NAMALWA (cell line): ENCODE results near the gene KCNJ15.

Experiments
- DNase-seq: peaks from one replicate; pipeline ENCODE4 v3.0.0-alpha.2; 2015; ENCODE audit warnings: low spot score

KCNJ15 gene

DNA sequence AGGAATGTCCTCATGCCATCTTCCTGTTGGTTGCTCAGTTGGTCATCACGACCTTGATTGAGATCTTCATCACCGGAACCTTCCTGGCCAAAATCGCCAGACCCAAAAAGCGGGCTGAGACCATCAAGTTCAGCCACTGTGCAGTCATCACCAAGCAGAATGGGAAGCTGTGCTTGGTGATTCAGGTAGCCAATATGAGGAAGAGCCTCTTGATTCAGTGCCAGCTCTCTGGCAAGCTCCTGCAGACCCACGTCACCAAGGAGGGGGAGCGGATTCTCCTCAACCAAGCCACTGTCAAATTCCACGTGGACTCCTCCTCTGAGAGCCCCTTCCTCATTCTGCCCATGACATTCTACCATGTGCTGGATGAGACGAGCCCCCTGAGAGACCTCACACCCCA, 42.9 kb downstream of the KCNJ15 start:
- DNase-seq: no peak

DNA sequence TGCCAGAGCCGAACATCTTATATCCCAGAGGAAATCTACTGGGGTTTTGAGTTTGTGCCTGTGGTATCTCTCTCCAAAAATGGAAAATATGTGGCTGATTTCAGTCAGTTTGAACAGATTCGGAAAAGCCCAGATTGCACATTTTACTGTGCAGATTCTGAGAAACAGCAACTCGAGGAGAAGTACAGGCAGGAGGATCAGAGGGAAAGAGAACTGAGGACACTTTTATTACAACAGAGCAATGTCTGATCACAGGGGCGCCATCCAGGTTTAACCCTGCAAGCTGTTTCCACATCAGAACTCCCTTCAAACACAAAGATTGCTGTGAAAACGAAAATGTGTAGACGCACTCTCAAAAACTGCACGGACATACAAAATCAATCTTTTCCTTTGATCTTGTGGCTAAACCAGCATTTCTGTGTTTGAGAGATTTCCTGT, 43.4 kb downstream of the KCNJ15 start:
- no peak for DNase-seq

DNA sequence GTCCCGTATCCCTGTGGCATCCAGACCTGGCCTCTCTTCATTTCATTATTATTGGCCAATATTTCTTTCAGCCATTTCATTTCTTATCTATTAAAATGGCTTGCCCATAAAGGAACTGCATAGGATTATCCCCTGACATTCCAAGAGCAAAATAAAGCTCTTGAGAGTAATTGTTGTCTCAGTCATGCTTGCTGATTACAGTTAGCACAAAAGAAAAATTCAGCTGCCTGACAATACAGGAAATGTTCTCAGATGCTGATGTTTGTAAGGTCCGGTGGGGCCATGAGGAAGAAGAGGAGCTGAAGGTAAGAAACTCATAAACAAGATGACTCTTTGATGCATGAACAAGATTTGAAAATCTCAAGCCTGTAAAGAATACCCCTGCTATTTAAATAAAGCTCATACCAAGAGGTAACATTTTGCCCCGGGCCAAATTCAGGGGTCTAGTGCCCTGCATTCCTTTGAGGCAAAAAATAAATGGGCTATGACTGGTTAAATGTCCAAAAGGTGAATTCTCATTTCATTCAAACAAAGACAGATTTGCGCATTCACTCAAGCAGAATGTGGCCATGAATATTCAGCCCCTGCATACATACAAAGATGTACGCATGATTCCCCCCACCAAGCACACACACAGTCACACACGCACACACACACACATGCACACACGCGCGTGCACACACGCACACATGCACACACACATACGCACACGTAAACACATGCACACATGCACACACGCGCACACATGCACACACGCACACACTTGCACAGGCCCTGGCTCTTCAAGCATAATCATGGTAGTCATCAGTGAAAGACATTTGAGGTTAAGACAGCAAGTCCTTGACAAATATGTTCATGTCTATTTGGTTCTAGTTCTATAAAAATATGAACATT, 44.8 kb downstream of the KCNJ15 start:
- no peak for DNase-seq

GRCh38 chr21:38303300-38303699, 46.5 kb downstream of the KCNJ15 start:
- no peak for DNase-seq

DNA sequence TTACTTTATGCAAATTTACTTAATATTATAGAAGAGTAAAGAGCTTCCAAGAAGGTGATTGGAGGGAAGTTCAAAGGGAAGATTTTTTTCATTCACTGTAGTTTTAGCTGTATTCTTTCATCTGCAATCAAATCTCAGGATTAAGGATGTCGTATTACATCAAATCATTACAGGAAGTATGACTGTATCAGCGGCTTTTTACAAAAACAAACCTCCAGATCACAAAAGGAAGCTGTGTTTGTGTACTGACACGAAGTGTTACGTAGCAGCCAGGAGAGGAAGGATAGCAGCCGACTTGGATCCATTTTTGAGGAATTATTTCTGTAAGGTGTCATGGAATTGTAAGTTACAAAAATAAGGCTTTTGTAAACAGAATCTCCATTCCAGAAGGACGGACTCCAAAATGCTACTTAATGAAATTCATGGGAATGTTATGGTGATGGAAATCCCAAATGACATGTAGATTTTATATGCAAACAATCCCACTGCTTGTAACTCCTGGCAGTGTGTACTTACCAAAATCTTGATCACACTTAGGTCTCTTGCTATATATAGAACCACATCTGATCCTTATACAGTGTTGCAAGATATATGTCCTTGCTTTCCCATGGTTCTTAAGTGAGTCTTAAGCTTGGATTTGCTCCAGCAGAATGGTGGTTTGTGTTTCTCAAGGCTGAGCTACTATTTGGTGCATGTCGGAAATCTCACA, 49.8 kb downstream of the KCNJ15 start:
- DNase-seq: peak; percentile 4

DNA sequence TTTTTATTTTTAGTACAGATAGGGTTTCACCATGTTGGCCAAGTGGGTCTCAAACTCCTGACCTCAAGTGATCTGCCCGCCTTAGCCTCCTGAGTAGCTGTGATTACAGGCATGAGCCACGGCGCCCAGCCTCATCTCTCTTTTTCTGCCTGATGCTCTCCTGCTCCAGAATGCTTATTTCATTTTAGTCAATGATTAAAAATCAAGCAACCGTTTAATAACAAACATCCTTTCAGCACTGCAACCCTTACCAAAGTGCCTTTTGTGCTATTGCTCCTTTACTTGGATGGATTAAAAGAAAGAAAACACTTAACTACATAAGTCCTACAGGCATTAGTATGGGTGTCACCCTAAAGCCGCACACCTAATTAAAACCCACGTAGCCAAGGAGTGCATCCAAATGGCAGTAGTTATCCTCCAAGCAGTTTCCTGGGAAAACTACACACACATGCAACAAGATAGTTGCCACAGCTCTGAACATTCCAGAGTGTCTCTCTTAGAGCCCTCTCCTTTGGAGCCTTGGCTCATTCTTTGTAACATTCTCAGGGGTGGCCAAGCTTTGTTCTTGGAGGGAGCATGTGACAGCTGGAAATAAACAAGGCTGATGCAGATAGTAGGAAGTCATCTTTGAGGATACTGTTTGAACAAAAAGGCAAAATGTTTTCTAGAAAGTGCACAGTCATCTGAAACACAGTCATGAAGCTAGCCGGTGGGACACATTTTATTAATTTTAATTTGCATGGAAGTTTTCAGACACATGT, 51.2 kb downstream of the KCNJ15 start:
- DNase-seq: no peak

DNA sequence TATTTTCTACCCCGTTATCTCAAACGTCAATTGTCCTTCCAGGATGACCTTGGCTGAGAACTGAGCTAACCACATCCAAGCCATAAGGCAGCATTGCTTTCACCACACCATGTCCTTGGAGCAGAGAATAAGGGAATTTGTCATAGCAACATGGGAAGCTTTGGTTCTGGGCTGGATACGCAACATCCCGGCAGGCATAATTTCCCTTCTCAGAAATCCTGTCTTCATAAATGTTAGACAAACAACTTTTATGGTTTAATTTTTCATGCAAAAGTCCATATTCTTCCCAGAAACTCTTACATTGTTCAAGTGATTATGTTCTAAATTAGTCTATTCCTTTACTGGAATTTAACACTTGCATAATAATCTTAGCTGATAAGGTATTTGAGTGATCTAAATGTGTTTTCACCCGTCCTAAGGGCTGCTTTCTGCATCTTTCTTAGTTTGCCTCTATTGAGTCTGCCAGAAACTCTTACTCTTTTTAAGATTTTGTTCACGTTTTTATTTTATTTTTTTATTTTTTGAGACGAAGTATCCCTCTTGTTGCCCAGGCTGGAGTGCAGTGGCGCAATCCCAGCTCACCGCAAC, 51.8 kb downstream of the KCNJ15 start:
- no peak for DNase-seq

GRCh38 chr21:38310646-38311485, 54.1 kb downstream of the KCNJ15 start:
- DNase-seq: no peak

- no peak for DNase-seq
These were observed 55.0 kb downstream of the KCNJ15 start for GRCh38 chr21:38311765-38312164.

DNA sequence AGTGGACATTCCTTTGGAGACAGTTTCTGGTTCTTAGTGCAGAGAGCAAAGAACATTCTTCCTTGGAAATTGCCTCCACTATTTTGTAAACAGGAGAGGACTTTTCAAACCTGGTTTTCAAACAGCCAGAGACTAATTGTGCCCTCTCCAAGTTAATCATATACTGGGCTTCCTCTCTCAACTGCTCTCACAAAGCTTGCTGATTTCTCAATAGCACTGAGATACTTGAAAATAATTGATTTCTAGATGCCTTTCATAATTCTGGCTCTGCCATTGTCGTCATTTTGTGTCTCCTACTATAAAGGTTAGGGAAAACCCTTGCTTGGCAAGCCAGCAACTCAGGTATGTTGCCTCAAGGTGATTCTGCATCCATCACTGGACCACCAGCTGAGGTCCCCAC, 56.0 kb downstream of the KCNJ15 start:
- DNase-seq: no peak

GRCh38 chr21:38314558-38314957, 57.8 kb downstream of the KCNJ15 start:
- no peak for DNase-seq

GRCh38 chr21:38315122-38315521, 58.3 kb downstream of the KCNJ15 start:
- DNase-seq: no peak

DNA sequence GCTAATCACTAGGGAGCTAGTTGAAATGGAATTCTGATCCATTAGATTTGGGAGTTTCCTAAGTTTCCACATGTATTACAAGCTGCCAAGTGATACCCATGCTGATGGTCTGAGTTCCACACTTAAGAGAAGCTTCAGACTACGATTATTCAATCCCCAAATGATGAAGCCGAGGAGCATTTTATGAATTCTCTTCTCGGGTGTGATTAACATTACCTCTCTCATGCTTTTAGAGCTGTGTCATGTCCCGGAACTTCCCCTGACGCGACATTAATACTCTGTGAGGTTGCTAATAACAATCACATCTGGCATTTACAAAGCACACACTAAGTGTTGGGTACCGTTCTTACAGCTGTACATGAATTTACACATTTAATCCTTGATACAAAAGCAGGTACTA, 63.0 kb downstream of the KCNJ15 start:
- no peak for DNase-seq

GRCh38 chr21:38321568-38321967, 64.8 kb downstream of the KCNJ15 start:
- no peak for DNase-seq

GRCh38 chr21:38322311-38322950, 65.6 kb downstream of the KCNJ15 start:
- DNase-seq: no peak

GRCh38 chr21:38323721-38324531, 67.1 kb downstream of the KCNJ15 start:
- DNase-seq: no peak

DNA sequence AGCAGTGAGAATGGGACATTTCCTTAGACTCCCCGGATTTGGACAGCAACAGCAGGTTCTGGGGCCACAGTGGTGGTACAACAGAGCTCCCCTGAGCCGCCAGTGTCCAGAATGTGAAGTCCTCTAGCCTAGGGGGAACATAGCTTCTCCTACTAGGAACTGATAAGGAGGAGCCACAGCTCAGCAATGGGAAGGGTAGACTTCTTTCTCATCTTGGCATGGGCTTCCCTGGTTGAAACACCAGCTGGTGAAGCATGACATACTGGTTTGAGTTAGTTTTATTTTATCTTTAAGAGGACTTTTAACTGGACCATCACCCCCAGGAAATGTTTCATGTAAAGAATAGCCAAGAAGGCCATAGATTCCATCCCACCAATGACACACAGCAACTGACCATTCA, 68.4 kb downstream of the KCNJ15 start:
- DNase-seq: no peak

DNA sequence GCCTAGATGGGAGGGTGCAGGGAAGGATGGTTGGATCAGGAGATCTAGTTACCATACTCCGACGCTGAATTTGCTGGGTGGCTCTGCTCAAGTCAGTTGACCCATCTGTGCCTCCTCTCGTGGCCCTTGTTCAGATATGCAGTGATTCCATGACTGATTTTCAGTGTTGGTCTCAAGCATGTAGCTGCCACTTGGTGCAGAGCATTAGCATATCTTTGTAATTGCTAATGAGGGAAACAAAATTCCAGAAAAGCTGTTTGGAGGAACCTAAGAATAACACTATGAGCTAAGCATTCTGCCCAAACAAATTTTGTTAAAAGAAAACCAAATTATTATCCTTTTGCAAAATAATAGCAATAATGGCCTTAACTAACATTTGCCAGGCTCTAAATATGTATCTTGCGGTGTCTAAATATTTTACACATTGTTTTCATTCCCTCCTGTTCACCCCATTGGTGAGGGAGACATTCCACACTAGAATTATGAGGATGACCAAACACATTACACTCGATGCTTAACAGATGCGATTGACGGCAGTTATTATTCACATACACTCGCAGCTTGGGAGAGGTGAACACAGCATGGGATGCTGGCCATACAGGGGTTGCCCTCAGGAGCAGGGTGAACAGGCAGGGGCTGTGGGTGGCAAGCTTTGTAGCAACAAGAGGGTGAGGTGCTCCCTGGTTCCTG, 69.1 kb downstream of the KCNJ15 start:
- no peak for DNase-seq

DNA sequence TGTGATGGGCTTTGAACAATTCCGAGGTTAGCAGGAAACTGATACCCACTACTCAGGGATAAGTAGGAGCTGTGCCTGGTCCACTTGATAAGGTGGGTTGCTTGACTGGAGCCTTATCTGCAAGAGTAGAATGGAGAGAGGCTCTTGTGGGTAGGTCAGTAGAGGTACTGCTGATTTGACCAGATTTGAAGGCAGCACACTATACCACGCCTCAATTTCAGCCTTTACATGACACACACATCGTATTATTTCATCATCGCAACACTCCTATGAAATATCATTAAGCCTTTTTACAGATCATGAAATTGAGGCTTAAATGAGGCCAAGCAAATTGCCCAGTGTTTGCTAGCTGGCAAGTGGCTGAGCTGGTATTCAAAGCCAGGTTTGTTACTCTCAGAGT, 69.6 kb downstream of the KCNJ15 start:
- DNase-seq: no peak
